Esophagus muscularis mucosa (tissue), 3 donors: ENCODE measurements around the gene POT1.

ENCODE experiments used
- CTCF ChIP-seq, 3 experiments: fragments of 200-600 bp in 2 of 3; fragments of 450-650 bp in 1 of 3; sonication (generic) in 2 of 3; IDR thresholded peaks; one replicate each; pipeline ENCODE4 v1.5.1; 2017 to 2019; ENCODE audit warnings: antibody characterized with exemption in 3 of 3, mild to moderate bottlenecking in 2 of 3, moderate library complexity in 1 of 3
- POLR2A ChIP-seq: fragments of 450-650 bp; IDR thresholded peaks from one replicate; pipeline ENCODE4 v1.6.1; 2017; ENCODE audit warnings: antibody characterized with exemption, moderate library complexity, mild to moderate bottlenecking, low read depth
- POLR2AphosphoS5 ChIP-seq, 2 donors: sonication (generic); formaldehyde crosslinking; IDR thresholded peaks; one replicate each; pipeline ENCODE4 v1.6.1; 2017; ENCODE audit warnings: antibody characterized with exemption in 2 of 2

GRCh38 chr7:124811341-124811740 is 118.3 kb downstream of the POT1 start:
- TF ChIP-seq CTCF (IDR thresholded peaks at IDR 0.05) (no peak), POLR2A (no peak), POLR2AphosphoS5 (IDR thresholded peaks at IDR 0.05) (no peak)
